AG04449 (cell line): ENCODE measurements around the gene CDK5RAP3.

Experiments used
- CTCF ChIA-PET: fragments of 350-600 bp; formaldehyde crosslinking; extraction: SDS; loops from one replicate; lab custom pipeline; 2021; ENCODE audit warnings: antibody characterized with exemption; lab: Yijun Ruan, JAX
- POLR2A ChIA-PET: fragments of 400-600, 350-600 bp; formaldehyde crosslinking; extraction: SDS; loops from one replicate; lab custom pipeline; 2020; ENCODE audit warnings: antibody characterized with exemption, inconsistent platforms; lab: Yijun Ruan, JAX
- DNase-seq: peaks from one replicate; pipeline ENCODE4 v3.0.0-alpha.2; 2010; ENCODE audit warnings: low read depth, low spot score
- H3K4me3 ChIP-seq: 2 replicates; pipeline ENCODE4 v1.5.1; 2011; ENCODE audit warnings: low read depth, mild to moderate bottlenecking, control low read depth, low read length
- CTCF ChIP-seq: IDR thresholded peaks from one replicate; pipeline ENCODE4 v1.5.1; 2011; ENCODE audit warnings: mild to moderate bottlenecking, moderate library complexity, low read length, control low read depth, inconsistent platforms; ENCODE audit not compliant: insufficient read depth; ENCODE audit errors: missing control alignments

The CDK5RAP3 gene

GRCh38 chr17:47952171-47953021 lies 18.5 kb upstream of the CDK5RAP3 start:
- no peak for DNase-seq
- ChIA-PET POLR2A (no interaction called here), CTCF (interaction anchor here (1.0 to 18.9 kb wide), 5 partner anchors 13 to 111 kb away, joined by 5 to 775 read pairs (median 128); partner anchors contain the start of genes CDK5RAP3, PNPO, PRR15L and SCRN2)
- no peak for TF ChIP-seq CTCF
- H3K4me3 ChIP-seq, result no peak overlapping the region

- TF ChIP-seq CTCF, result no peak
- ChIA-PET POLR2A (no interaction called here), CTCF (interaction anchor here (1.3 to 24.2 kb wide), 5 partner anchors 5 to 113 kb away, joined by 3 to 775 read pairs (median 444); partner anchors contain the start of genes CDK5RAP3, PNPO, PRR15L and SCRN2)
- no peak for DNase-seq
- no peak overlapping the region for H3K4me3 ChIP-seq
These were observed 17.0 kb upstream of the CDK5RAP3 start for GRCh38 chr17:47953909-47954308.

- DNase-seq, result no peak
These were observed 15.1 kb upstream of the CDK5RAP3 start for GRCh38 chr17:47955497-47956461.

GRCh38 chr17:47956791-47957590 lies 13.9 kb upstream of the CDK5RAP3 start:
- no peak overlapping the region for H3K4me3 ChIP-seq
- no peak for DNase-seq
- ChIA-PET CTCF (interaction anchor here (1.9 to 24.2 kb wide), 4 partner anchors 8 to 59 kb away, joined by 8 to 775 read pairs (median 610); partner anchors contain the start of genes CDK5RAP3, PNPO and PRR15L), POLR2A (no interaction called here)
- TF ChIP-seq CTCF, result no peak

More at GRCh38 chr17:47955497-47956461, 15.1 kb upstream of the CDK5RAP3 start:
- H3K4me3 ChIP-seq, result no peak overlapping the region
- CTCF ChIA-PET, result interaction anchor here (1.3 to 24.2 kb wide), 6 partner anchors 7 to 115 kb away, joined by 3 to 775 read pairs (median 226); partner anchors contain the start of genes CDK5RAP3, PNPO, PRR15L and SCRN2
- POLR2A ChIA-PET, result interaction anchor here (0.6 kb wide), 1 partner anchor 115 kb away, joined by 3 read pairs; the partner anchor contains the start of gene SCRN2
- TF ChIP-seq CTCF, result no peak

GRCh38 chr17:47957591-47958490 lies 13.1 kb upstream of the CDK5RAP3 start, which contains the start of gene PRR15L:
Gene PRR15L (minus strand): TSS chr17:47957883. CDS start chr17:47953234, 4,649 bp downstream.
- no peak within 1 kb of the TSS for H3K4me3 ChIP-seq
- POLR2A ChIA-PET, result no interaction called here
- no peak for TF ChIP-seq CTCF
- DNase-seq, result no peak
- CTCF ChIA-PET, result interaction anchor here (1.9 to 24.2 kb wide), 4 partner anchors 7 to 58 kb away, joined by 8 to 775 read pairs (median 610); partner anchors contain the start of genes CDK5RAP3, PNPO and PRR15L
